BLaER1 (cell line): ENCODE measurements around the gene CLIC4.
"Not testable (repeated sequence)": the region's sequence is repeated elsewhere in the genome, so short reads cannot be mapped to it uniquely, and the experiment has no call there.

Experiments
- H3K27ac ChIP-seq: shearing (Covaris generic); formaldehyde crosslinking; 2 replicates; pipeline ENCODE4 v1.8.1; 2022
- H3K27me3 ChIP-seq: shearing (Covaris generic); formaldehyde crosslinking; 2 replicates; pipeline ENCODE4 v1.8.1; 2022
- H3K36me3 ChIP-seq: shearing (Covaris generic); formaldehyde crosslinking; 2 replicates; pipeline ENCODE4 v1.8.1; 2022
- H3K4me1 ChIP-seq: shearing (Covaris generic); formaldehyde crosslinking; 2 replicates; pipeline ENCODE4 v1.8.1; 2022
- H3K4me2 ChIP-seq: shearing (Covaris generic); formaldehyde crosslinking; 2 replicates; pipeline ENCODE4 v1.8.1; 2022
- H3K4me3 ChIP-seq: shearing (Covaris generic); formaldehyde crosslinking; 2 replicates; pipeline ENCODE4 v1.8.1; 2022
- H3K9ac ChIP-seq: shearing (Covaris generic); formaldehyde crosslinking; 2 replicates; pipeline ENCODE4 v1.8.1; 2022
- H3K9me3 ChIP-seq: shearing (Covaris generic); formaldehyde crosslinking; 2 replicates; pipeline ENCODE4 v1.8.1; 2022
- H4K20me1 ChIP-seq: shearing (Covaris generic); formaldehyde crosslinking; 2 replicates; pipeline ENCODE4 v1.8.1; 2022
- Cebpa-rat ChIP-seq: shearing (Covaris generic); IDR thresholded peaks from 2 replicates; pipeline ENCODE4 v1.8.1; 2022

Gene CLIC4

DNA sequence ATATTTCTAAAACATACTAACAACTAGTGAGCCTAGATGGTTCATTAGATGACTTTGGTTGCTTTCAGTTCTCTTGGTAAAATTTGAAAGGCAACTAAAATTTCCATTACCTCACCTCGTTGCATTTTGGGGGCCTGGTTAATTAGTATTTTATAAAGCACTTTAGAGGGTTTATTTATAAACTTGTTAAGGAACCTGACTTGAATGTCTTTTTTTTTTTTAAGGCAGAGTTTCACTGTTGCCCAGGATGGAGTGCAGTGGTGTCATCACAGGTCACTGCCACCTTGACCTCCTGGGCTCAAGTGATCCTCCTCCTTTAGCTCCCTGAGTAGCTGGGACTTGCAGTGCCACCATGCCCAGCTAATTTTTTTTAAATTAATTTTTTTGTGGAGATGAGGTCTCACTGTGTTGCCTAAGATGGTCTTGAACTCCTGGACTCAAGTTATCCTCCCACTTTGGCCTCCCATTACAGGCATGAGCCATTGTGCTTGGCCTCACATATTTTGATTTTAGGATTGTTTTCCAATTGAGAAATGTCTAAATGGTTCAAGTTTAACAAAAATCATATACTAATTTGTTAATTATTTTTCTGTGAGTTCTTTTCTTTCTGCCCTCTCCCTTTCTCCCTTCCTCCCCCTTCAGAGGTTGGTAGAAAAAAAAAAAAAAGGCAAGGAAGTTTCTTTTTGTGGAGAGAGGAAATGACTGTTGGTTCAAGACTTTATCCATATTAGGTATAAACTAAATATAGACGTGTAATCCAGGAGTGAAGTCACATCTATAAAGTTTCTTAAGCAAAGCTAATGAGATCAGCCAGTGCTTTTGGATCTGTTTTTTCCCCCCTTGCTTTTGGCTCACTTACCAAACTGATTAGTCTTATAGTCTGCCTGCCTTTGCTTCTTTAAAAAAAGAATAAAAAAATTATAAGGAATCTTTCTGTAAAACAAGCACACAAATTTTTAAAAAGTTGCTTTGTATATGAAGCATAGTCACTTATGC is 24.7 kb downstream of the CLIC4 start:
- no peaks in the 10 kb centered on the region for H3K9me3 ChIP-seq
- H3K4me3 ChIP-seq, result no peak overlapping the region
- H3K27ac ChIP-seq, result no peak overlapping the region
- H3K4me2 ChIP-seq, result peak overlapping the region; percentile 59
- H3K27me3 ChIP-seq, result no peaks in the 10 kb centered on the region
- TF ChIP-seq Cebpa-rat, result no peak
- no peak overlapping the region for H3K9ac ChIP-seq
- peaks cover 99% of the 10 kb centered on the region for H4K20me1 ChIP-seq
- H3K4me1 ChIP-seq, result peaks cover 27% of the 10 kb centered on the region
- peaks cover 21% of the 10 kb centered on the region for H3K36me3 ChIP-seq

DNA sequence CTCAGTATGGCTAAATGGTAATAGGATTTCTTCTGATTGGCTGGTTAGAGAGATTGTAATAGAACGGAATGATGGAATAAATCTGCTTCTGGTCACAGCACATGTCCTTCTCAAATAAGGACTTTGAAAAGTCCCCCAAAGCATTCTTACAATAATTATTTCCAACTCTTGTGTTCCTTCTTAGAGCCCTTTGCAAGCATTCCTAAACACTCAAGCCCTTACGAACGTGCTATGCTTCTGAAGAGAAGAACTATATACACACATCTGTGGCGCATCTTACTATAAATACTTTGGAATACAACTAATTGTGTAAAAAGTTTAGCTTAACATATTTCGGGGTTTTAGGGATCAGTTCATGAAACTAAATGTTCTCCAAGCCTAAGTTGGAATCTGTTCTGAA is 25.6 kb downstream of the CLIC4 start:
- Histone ChIP-seq H3K4me2 (no peak overlapping the region), H3K27ac (no peak overlapping the region), H3K4me3 (no peak overlapping the region), H4K20me1 (peaks cover 99% of the 10 kb centered on the region), H3K9ac (no peak overlapping the region), H3K9me3 (no peaks in the 10 kb centered on the region), H3K36me3 (peaks cover 21% of the 10 kb centered on the region), H3K27me3 (no peaks in the 10 kb centered on the region), H3K4me1 (peaks cover 33% of the 10 kb centered on the region)
- TF ChIP-seq Cebpa-rat, result no peak

DNA sequence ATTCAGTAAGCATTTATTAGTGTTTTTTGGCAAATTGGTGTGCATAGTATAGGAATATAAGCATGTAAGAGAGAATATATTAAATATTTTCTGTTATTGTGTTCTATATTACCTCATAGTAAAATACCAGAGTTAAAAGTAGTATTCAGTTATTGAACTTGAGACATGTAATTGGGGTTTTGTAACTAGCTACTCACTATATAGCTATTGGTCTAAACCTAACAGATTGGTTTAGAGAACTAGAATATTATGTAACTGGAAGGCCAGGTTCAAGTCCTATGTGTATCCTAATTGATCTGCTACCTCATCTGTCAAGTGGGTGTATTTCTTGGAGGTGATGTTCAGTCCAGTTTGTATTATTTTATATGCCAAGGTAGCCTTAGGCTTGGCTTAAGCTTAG is 26.3 kb downstream of the CLIC4 start:
- H3K4me3 ChIP-seq, result no peak overlapping the region
- H3K36me3 ChIP-seq, result peaks cover 18% of the 10 kb centered on the region
- H3K9ac ChIP-seq, result no peak overlapping the region
- H3K27me3 ChIP-seq, result no peaks in the 10 kb centered on the region
- peaks cover 99% of the 10 kb centered on the region for H4K20me1 ChIP-seq
- TF ChIP-seq Cebpa-rat, result no peak
- no peaks in the 10 kb centered on the region for H3K9me3 ChIP-seq
- no peak overlapping the region for H3K4me2 ChIP-seq
- H3K27ac ChIP-seq, result no peak overlapping the region
- H3K4me1 ChIP-seq, result peaks cover 39% of the 10 kb centered on the region

DNA sequence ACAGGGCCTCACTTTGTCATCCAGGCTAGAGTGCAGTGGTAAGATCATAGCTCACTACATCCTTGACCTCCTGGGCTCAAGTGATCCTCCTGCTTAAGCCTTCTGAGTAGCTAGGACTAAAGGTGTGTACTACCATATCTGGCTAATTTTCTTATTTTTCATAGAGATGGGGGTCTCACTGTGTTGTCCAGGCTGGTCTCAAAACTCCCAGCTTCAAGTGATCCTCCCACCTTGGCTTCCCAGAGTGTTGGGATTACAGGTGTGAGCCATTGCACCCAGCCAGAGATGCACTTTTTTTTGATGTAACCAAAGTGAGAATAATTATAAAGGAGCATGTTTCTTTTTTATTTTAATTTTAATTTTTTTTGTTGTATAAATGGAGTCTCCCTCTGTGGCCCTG is 28.4 kb downstream of the CLIC4 start:
- no peak overlapping the region for H3K4me2 ChIP-seq
- H3K4me1 ChIP-seq, result peaks cover 44% of the 10 kb centered on the region
- no peak for TF ChIP-seq Cebpa-rat
- peaks cover 100% of the 10 kb centered on the region for H4K20me1 ChIP-seq
- no peak overlapping the region for H3K27ac ChIP-seq
- H3K27me3 ChIP-seq, result no peaks in the 10 kb centered on the region
- no peak overlapping the region for H3K9ac ChIP-seq
- peaks cover 12% of the 10 kb centered on the region for H3K36me3 ChIP-seq
- no peak overlapping the region for H3K4me3 ChIP-seq
- H3K9me3 ChIP-seq, result no peaks in the 10 kb centered on the region

DNA sequence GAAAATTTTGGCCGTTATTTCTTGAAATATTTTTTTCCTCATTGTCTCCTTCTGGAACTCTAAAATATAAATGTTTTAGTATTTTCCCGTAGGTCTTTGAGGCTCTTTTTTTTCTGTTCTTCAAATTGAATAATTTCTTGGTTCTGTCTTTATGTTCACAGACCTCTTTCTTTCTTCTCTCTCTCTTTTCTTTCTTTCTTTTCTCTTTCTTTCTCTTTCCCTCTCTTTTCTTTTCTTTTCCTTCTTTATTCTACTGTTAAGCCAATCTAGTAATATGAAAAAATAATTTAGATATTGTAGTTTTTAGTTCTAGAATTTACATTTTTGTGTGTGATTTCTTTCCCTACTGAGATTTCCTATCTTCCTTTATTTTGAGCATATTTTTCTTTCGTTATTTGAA is 30.1 kb downstream of the CLIC4 start:
- no peak overlapping the region for H3K4me2 ChIP-seq
- H3K27me3 ChIP-seq, result no peaks in the 10 kb centered on the region
- no peak overlapping the region for H3K4me3 ChIP-seq
- peaks cover 27% of the 10 kb centered on the region for H3K4me1 ChIP-seq
- no peaks in the 10 kb centered on the region for H3K9me3 ChIP-seq
- no peak overlapping the region for H3K27ac ChIP-seq
- H4K20me1 ChIP-seq, result peaks cover 100% of the 10 kb centered on the region
- TF ChIP-seq Cebpa-rat, result no peak
- peaks cover 21% of the 10 kb centered on the region for H3K36me3 ChIP-seq
- no peak overlapping the region for H3K9ac ChIP-seq

DNA sequence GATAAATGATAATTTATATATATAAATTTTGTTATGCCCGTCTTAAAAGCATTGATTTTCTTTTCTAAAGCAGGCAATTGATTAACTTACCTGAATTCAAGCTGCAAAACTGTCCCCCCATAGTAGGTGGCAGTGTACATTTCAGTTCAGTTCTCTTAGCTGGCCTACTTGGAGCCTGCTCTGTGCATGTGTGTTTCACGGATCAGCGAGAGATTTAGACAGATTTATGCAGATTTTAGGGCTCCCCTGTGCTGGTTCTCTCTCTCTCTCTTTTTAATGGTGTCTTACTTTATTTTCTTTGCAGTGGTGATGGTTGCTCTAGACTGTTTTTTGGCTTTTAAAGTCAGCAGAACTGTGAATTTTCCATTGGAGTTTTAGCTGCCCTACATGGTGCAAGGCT is 30.7 kb downstream of the CLIC4 start:
- no peak overlapping the region for H3K4me3 ChIP-seq
- peaks cover 100% of the 10 kb centered on the region for H4K20me1 ChIP-seq
- peaks cover 22% of the 10 kb centered on the region for H3K4me1 ChIP-seq
- TF ChIP-seq Cebpa-rat, result no peak
- H3K27me3 ChIP-seq, result no peaks in the 10 kb centered on the region
- peaks cover 25% of the 10 kb centered on the region for H3K36me3 ChIP-seq
- no peak overlapping the region for H3K9ac ChIP-seq
- H3K4me2 ChIP-seq, result peak overlapping the region; percentile 70
- H3K9me3 ChIP-seq, result no peaks in the 10 kb centered on the region
- H3K27ac ChIP-seq, result no peak overlapping the region

DNA sequence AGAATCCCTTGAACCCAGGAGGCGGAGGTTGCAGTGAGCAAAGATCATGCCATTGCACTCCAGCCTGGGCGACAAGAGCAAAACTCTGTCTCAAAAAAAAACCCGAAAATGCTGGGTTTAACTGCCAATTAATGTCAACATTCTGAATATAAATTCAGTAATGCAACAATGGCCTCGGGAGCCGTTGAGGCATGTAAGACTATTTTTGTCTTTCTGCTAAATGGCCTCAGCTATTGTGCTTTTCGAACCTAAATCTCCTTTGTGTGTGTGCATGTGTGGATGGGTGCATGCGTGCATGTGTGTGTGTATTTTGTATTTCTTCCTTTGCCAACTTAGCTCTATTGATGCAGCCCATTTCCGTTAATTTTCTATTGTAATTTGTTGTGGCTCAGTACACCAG is 31.6 kb downstream of the CLIC4 start:
- Histone ChIP-seq H3K4me3 (no peak overlapping the region), H4K20me1 (peaks cover 99% of the 10 kb centered on the region), H3K4me2 (peak overlapping the region; percentile 70)

DNA sequence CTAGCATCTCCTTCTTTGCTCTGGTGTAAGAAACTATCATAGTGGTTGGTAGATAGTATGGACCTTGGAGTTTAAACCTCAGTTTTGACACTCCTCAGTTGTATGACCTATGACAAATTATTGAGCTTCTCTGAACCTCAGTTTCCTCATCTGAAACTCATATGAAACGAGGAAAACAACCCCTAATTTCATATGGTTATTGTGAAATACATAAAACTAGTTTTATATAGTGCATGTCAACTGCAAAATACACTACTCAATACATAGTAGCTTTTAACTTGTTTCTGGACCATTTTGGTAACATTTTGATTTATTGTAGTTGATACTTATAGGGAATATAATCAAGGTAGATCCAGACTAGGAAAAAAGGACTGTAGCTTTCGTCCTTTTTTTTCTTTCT is 32.9 kb downstream of the CLIC4 start:
- no peak overlapping the region for H3K4me2 ChIP-seq
- no peaks in the 10 kb centered on the region for H3K27me3 ChIP-seq
- no peak overlapping the region for H3K4me3 ChIP-seq
- peaks cover 99% of the 10 kb centered on the region for H4K20me1 ChIP-seq
- H3K36me3 ChIP-seq, result peaks cover 32% of the 10 kb centered on the region
- TF ChIP-seq Cebpa-rat, result no peak
- no peak overlapping the region for H3K9ac ChIP-seq
- no peak overlapping the region for H3K27ac ChIP-seq
- peaks cover 21% of the 10 kb centered on the region for H3K4me1 ChIP-seq
- no peaks in the 10 kb centered on the region for H3K9me3 ChIP-seq

More for the DNA sequence above, 31.6 kb downstream of the CLIC4 start:
- Histone ChIP-seq H3K36me3 (peaks cover 32% of the 10 kb centered on the region), H3K27me3 (no peaks in the 10 kb centered on the region), H3K9ac (no peak overlapping the region), H3K27ac (no peak overlapping the region; the same call in 1 of the 2 replicates), H3K9me3 (no peaks in the 10 kb centered on the region), H3K4me1 (peaks cover 21% of the 10 kb centered on the region)
- TF ChIP-seq Cebpa-rat, result no peak

DNA sequence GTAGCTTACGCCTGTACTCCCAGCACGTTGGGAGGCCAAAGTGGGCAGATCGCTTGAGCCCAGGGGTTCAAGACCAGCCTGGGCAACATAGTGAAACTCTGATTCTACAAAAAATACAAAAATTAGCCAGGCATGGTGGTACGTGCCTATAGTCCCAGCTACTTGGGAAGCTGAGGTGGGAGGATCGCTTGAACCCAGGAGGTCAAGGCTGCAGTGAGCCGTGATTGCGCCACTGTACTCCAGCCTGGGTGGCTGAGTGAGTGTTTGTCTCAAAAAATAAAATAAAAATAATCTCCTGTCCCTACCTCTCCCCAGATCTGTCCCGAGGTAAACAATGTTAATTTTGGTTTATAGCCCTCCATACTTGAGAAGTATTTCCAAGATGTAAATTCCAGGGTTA is 34.0 kb downstream of the CLIC4 start:
- H3K27me3 ChIP-seq, H3K9ac ChIP-seq, H3K4me3 ChIP-seq, H3K9me3 ChIP-seq, H3K27ac ChIP-seq, H3K4me2 ChIP-seq: not testable (repeated sequence)
- Histone ChIP-seq H3K36me3 (peaks cover 26% of the 10 kb centered on the region), H4K20me1 (peaks cover 99% of the 10 kb centered on the region), H3K4me1 (peaks cover 21% of the 10 kb centered on the region)

DNA sequence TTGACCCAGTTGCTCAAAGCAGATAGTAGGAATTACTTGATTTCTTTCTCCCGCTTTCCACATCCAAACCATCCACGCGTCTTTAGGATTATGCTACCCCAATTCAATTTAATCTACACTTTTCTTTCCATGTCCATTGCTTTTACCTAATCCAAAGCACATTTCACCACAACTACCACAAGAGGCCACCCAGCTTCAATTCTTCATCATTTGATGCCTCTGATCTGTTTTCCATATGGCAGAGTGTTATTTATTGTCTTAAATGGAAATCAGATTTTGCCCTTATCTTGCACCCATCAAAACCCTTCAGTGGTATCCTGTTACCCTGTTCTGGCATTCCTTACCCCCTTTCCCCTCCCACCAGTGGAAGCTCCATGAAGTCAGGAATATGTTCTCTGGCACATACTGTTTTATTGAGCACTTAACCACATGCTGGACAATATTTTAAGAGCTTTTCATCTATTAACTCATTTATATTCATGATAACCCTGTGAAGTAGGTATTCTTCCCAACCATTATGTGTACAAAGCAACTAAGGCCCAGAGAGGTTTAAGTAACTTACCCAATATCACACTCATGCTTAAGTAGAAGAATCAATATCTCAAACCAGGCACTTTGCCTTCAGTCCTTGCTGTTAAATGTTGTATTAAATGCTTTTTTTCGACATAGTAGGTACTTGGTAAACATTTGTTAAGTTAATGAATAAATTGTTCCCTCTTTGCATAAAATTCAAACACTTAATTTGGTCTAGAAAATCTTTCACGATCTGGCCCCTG is 34.6 kb downstream of the CLIC4 start:
- Histone ChIP-seq H3K9me3 (no peaks in the 10 kb centered on the region), H3K4me3 (no peak overlapping the region), H4K20me1 (peaks cover 99% of the 10 kb centered on the region), H3K9ac (no peak overlapping the region), H3K36me3 (peaks cover 20% of the 10 kb centered on the region; the same call in 1 of the 2 replicates), H3K27ac (no peak overlapping the region), H3K27me3 (no peaks in the 10 kb centered on the region), H3K4me2 (no peak overlapping the region), H3K4me1 (peaks cover 21% of the 10 kb centered on the region)
- TF ChIP-seq Cebpa-rat, result no peak

DNA sequence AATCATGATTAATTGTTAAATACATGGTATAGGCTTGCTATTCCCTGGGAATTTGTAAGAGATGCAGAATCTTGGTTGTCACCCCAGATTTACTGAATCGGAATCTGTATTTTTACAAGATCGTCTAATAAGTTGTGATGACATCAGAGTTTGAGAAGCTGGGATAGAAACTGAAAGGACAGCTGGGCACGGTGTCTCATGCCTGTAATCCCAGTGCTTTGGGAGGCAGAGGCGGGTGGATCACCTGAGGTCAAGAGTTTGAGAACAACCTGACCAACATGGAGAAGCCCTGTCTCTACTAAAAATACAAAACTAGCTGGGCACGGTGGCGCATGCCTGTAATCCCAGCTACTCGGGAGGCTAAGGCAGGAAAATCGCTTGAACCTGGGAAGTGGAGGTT is 35.4 kb downstream of the CLIC4 start:
- Histone ChIP-seq H4K20me1 (peaks cover 98% of the 10 kb centered on the region), H3K36me3 (peaks cover 20% of the 10 kb centered on the region; the same call in 1 of the 2 replicates), H3K4me1 (peaks cover 18% of the 10 kb centered on the region)
- not testable (repeated sequence) for H3K27ac ChIP-seq, H3K4me2 ChIP-seq, H3K4me3 ChIP-seq, H3K9ac ChIP-seq, H3K9me3 ChIP-seq, H3K27me3 ChIP-seq
